Measurements from ENCODE around the gene RNF31.

GRCh38 chr14:24184104-24184970 is 37.0 kb downstream of the RNF31 start:
- TF ChIP-seq, protein P1, sequence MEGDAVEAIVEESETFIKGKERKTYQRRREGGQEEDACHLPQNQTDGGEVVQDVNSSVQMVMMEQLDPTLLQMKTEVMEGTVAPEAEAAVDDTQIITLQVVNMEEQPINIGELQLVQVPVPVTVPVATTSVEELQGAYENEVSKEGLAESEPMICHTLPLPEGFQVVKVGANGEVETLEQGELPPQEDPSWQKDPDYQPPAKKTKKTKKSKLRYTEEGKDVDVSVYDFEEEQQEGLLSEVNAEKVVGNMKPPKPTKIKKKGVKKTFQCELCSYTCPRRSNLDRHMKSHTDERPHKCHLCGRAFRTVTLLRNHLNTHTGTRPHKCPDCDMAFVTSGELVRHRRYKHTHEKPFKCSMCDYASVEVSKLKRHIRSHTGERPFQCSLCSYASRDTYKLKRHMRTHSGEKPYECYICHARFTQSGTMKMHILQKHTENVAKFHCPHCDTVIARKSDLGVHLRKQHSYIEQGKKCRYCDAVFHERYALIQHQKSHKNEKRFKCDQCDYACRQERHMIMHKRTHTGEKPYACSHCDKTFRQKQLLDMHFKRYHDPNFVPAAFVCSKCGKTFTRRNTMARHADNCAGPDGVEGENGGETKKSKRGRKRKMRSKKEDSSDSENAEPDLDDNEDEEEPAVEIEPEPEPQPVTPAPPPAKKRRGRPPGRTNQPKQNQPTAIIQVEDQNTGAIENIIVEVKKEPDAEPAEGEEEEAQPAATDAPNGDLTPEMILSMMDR (conservative IDR thresholded peaks at IDR 0.05; ENCODE audit: low read length), result no peak
- TF ChIP-seq EZH2phosphoT487 (IDR thresholded peaks at IDR 0.05; ENCODE audit: borderline replicate concordance), result no peak

Data from Loucy (cell line).